PC-9 (cell line): ENCODE measurements around the gene HLCS.
"Not testable (repeated sequence)": the region's sequence is repeated elsewhere in the genome, so short reads cannot be mapped to it uniquely, and the experiment has no call there.

Experiments
- CTCF ChIP-seq: fragments of 200-600 bp; sonication (generic); conservative IDR thresholded peaks from 2 replicates; pipeline ENCODE4 v1.6.1; 2017; ENCODE audit warnings: mixed run types, antibody characterized with exemption, mild to moderate bottlenecking, moderate library complexity
- EZH2 ChIP-seq: fragments of 200-600 bp; sonication (generic); IDR thresholded peaks from 2 replicates; pipeline ENCODE4 v1.8.0; 2017; ENCODE audit warnings: antibody characterized with exemption, low read depth

DNA sequence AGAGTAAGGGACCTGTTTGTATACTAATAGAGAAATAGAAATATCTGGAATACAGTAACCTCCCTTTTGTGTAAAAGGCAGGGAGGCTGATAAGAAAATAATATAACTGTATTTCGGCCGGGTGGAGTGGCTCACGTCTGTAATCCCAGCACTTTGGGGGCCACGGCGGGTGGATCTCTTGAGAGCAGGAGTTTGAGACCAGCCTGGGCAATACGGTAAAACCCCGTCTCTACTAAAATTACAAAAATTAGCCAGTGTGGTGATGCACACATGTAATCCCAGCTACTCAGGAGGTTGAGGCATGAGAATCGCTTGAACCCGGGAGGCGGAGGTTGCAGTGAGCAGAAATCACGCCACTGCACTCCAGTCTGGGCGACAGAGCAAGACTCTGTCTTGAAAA lies 28.8 kb upstream of the HLCS start:
- not testable (repeated sequence) for TF ChIP-seq CTCF, EZH2
